AG09309 (cell line): ENCODE measurements around the gene CTXN3.

ENCODE experiments used
- DNase-seq: peaks from one replicate; pipeline ENCODE4 v3.0.0-alpha.2; 2010; ENCODE audit warnings: low read depth
- H3K4me3 ChIP-seq: 2 replicates; pipeline ENCODE4 v1.5.1; 2011; ENCODE audit warnings: mild to moderate bottlenecking, low read depth, low read length, moderate library complexity; ENCODE audit not compliant: control insufficient read depth
- CTCF ChIP-seq: IDR thresholded peaks from 2 replicates; pipeline ENCODE4 v1.5.1; 2011; ENCODE audit warnings: mild to moderate bottlenecking, low read depth, low read length, inconsistent platforms; ENCODE audit not compliant: insufficient read depth, control insufficient read depth; ENCODE audit errors: missing control alignments

CTXN3 gene

GRCh38 chr5:127649018-127649439, at the start of gene CTXN3:
Gene CTXN3 (plus strand): TSS chr5:127649082. CDS start chr5:127657522, 8,440 bp downstream.
- TF ChIP-seq CTCF = no peak
- H3K4me3 ChIP-seq = no peak within 1 kb of the TSS
- DNase-seq = no peak

GRCh38 chr5:127599320-127599719, 49.6 kb upstream of the CTXN3 start:
- DNase-seq = no peak
- no peak overlapping the region for H3K4me3 ChIP-seq
- no peak for TF ChIP-seq CTCF

GRCh38 chr5:127599847-127600246, 49.0 kb upstream of the CTXN3 start:
- no peak overlapping the region for H3K4me3 ChIP-seq
- no peak for DNase-seq
- TF ChIP-seq CTCF = no peak

- DNase-seq = no peak
- H3K4me3 ChIP-seq = no peak overlapping the region
- no peak for TF ChIP-seq CTCF
These were observed 47.8 kb upstream of the CTXN3 start for GRCh38 chr5:127601111-127601510.

GRCh38 chr5:127601601-127602000, 47.3 kb upstream of the CTXN3 start:
- no peak for DNase-seq
- TF ChIP-seq CTCF = no peak
- no peak overlapping the region for H3K4me3 ChIP-seq

- no peak for DNase-seq
- no peak overlapping the region for H3K4me3 ChIP-seq
- TF ChIP-seq CTCF = no peak
These were observed 46.4 kb upstream of the CTXN3 start for GRCh38 chr5:127602481-127602880.
